ENCODE results near the gene DIS3. TPM values are rescaled to one million over a fixed set of nuclear protein-coding genes. Genes with fewer than 3 reads are reported as not detected.
A peak's percentile ranks its signal among the peaks of the same experiment; 100 is the strongest.

Gene DIS3
- total RNA-seq, 1 experiment from 2014 or later, result 44.2 TPM

DNA sequence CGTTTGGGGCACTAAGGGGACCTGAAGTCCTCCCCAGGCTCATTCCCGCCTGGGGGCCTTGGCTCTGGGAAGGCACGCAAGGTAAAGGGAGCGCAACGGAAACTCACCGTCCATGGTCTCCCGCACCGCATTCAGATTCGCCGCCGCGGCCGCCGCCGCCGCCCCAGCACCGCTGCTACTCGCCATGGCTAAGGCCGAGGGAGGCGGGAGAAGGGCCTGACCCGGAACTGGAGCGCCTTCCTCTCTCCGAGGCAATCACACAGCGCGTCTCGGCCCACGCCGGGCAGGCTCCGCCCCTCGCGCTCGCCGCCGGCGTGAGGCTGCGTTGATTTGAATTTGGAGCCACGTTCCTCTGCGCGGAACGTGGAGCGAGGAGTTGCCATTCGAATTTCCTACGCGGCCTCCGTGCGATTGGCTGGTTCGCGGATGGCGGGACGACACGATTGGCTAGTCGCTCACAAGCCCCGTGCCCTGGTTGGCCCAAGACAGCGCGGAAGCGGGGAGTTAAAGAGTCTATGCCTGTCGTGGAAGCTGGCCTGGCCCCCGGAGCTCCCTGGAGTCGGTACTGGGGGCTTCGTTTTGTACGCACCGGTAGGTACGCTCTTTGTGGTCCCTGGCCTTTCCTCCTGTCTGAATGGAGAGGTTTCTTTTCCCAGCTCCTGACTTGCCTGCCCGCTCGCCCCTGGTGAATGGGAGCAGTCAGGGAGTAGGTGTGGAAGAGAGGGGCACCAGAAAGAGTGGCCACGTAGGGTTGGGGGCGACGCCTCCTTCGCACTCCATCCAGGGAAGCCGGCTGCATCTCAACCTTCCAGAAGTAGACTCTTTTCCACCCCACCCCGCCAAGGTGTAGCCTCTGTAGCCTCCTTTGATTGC is 54.0 kb downstream of the DIS3 start, which contains the start of the genes BORA and MZT1 (continued):
- TF ChIP-seq, protein P1, sequence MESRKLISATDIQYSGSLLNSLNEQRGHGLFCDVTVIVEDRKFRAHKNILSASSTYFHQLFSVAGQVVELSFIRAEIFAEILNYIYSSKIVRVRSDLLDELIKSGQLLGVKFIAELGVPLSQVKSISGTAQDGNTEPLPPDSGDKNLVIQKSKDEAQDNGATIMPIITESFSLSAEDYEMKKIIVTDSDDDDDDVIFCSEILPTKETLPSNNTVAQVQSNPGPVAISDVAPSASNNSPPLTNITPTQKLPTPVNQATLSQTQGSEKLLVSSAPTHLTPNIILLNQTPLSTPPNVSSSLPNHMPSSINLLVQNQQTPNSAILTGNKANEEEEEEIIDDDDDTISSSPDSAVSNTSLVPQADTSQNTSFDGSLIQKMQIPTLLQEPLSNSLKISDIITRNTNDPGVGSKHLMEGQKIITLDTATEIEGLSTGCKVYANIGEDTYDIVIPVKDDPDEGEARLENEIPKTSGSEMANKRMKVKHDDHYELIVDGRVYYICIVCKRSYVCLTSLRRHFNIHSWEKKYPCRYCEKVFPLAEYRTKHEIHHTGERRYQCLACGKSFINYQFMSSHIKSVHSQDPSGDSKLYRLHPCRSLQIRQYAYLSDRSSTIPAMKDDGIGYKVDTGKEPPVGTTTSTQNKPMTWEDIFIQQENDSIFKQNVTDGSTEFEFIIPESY (IDR thresholded peaks at IDR 0.05; ENCODE audit: extremely low read depth, insufficient replicate concordance, low read length), result no peak
- TF ChIP-seq EZH2 (IDR thresholded peaks at IDR 0.05) (no peak), EZH2phosphoT487 (IDR thresholded peaks at IDR 0.05; ENCODE audit: borderline replicate concordance) (no peak), SIN3A (IDR thresholded peaks at IDR 0.05; ENCODE audit: low read depth) (peak; percentile 78), CEBPB (IDR thresholded peaks at IDR 0.05; ENCODE audit: low read depth) (no peak)

- H3K4me1 ChIP-seq (ENCODE audit: control insufficient read depth in 1 of 2, insufficient read depth in 2 of 2, low read length in 2 of 2), result peaks cover 8 to 24% of the 10 kb centered on the region in 2 experiments
- DNase-seq (ENCODE audit: low read depth, low spot score) (peak; percentile 2), ATAC-seq (peak; percentile 64)
- BruUV-seq (replicated peaks), result TSS peak; percentile 34
- peak overlapping the region; percentile 82 for H3K27ac ChIP-seq (ENCODE audit: low read depth, low read length)
- peak overlapping the region; percentile 86 for H3K9ac ChIP-seq (ENCODE audit: low read length)
- intact Hi-C loops (cut with micrococcal nuclease), result loop anchor here (5.0 kb wide), 2 partner anchors 55 to 1405 kb away; partner anchors contain the start of genes DIS3, KLF12 and PIBF1
- no peaks in the 10 kb centered on the region for H3K27me3 ChIP-seq (ENCODE audit: insufficient read depth, low read length)
- H4K20me1 ChIP-seq (ENCODE audit: insufficient read depth), result no peaks in the 10 kb centered on the region
- TF ChIP-seq EZH2 (IDR thresholded peaks at IDR 0.05), result no peak
- TF ChIP-seq CBX3 (IDR thresholded peaks at IDR 0.05; ENCODE audit: low read depth), result no peak
- no peak for TF ChIP-seq TCF7L2 (IDR thresholded peaks at IDR 0.05; ENCODE audit: borderline replicate concordance, extremely low read depth, insufficient read depth, insufficient read length)
- no peak for TF ChIP-seq CEBPB (IDR thresholded peaks at IDR 0.05; ENCODE audit: low read depth)
- TF ChIP-seq, protein P1 (IDR thresholded peaks at IDR 0.05; ENCODE audit: extremely low read depth, insufficient replicate concordance, low read length), result no peak
- no peak for TF ChIP-seq ZFX (IDR thresholded peaks at IDR 0.05)
- TF ChIP-seq, protein P2, sequence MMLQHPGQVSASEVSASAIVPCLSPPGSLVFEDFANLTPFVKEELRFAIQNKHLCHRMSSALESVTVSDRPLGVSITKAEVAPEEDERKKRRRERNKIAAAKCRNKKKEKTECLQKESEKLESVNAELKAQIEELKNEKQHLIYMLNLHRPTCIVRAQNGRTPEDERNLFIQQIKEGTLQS (IDR thresholded peaks at IDR 0.05), result no peak
- TF ChIP-seq EZH2phosphoT487 (IDR thresholded peaks at IDR 0.05; ENCODE audit: borderline replicate concordance), result no peak
- no peak for TF ChIP-seq REST (IDR thresholded peaks at IDR 0.05; ENCODE audit: low read depth)
- no peak for TF ChIP-seq SRF (IDR thresholded peaks at IDR 0.05; ENCODE audit: low read depth)
- TF ChIP-seq SIN3A (IDR thresholded peaks at IDR 0.05; ENCODE audit: low read depth), result no peak
- TF ChIP-seq, protein P3, sequence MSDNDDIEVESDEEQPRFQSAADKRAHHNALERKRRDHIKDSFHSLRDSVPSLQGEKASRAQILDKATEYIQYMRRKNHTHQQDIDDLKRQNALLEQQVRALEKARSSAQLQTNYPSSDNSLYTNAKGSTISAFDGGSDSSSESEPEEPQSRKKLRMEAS (IDR thresholded peaks at IDR 0.05), result no peak
- ChIA-PET CTCF (no interaction called here), POLR2A (no interaction called here), RAD21 (ENCODE audit: low non-redundant PET in 1 of 2, low total read pairs in 2 of 2, uncharacterized antibody in 2 of 2, unreplicated experiment in 2 of 2) (no interaction called here)
- no peak overlapping the region for H2AFZ ChIP-seq (ENCODE audit: low read depth, low read length, poor library complexity, severe bottlenecking)
- H3K79me2 ChIP-seq (ENCODE audit: insufficient read depth, low read length), result peaks cover 91% of the 10 kb centered on the region
- H3K36me3 ChIP-seq (ENCODE audit: control insufficient read depth in 1 of 2, insufficient read depth in 2 of 2, low read length in 2 of 2), result peaks cover 0 to 20% of the 10 kb centered on the region in 2 experiments; a peak in 2 of 4 replicates
- H3K9me2 ChIP-seq (ENCODE audit: insufficient read depth), result no peaks in the 10 kb centered on the region
- H3K4me3 ChIP-seq (replicated peaks in 1 of 2; ENCODE audit: low read depth in 1 of 2, low read length in 2 of 2), result peak overlapping the region; percentile 63 to 91
- H3K4me2 ChIP-seq (ENCODE audit: low read length), result peak overlapping the region; percentile 93
- no peaks in the 10 kb centered on the region for H3K9me3 ChIP-seq (ENCODE audit: control insufficient read depth in 1 of 2, insufficient read depth in 1 of 2, low read depth in 1 of 2, low read length in 2 of 2)
These were observed 54.8 kb downstream of the DIS3 start for GRCh38 chr13:72726726-72727416.

All from HCT116 (cell line).